Measurements from ENCODE around the gene TBX19. TPM values are rescaled to one million over a fixed set of nuclear protein-coding genes. Genes with fewer than 3 reads are reported as not detected.

TBX19 gene
- total and polyA plus RNA-seq, 8 donors: 0.61 to 2.9 (median 1.2) TPM; not detected in 2

DNA sequence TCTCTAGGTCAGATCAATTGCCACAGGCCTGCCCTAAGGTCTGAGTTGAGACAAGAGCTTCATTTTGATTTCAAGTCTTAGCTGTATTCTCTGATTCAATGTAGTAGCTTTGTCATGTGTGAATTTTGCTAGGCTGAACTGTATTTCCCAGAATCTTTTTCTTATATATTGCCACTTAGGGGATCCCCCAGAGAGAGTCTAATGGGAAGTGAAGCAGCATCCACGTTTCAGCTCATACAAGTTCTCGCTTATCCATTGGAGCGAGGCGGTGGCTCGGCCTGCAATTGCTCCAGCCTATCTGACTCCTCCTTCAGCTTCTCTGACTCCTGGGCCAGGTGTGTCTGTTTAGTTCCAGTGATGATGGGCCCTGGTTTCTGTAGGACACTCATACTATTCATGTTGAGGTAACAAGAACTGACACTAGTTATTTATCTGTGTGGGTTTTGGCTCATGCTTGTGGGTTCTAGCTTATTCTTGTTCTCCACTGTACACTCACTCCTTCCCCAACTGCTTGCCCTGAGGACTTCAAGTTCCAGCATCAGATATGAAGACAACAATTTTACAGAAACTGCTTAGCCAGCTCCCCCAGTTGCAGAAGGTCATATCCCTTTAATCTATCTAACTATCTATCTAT is 48.2 kb downstream of the TBX19 start:
- Histone ChIP-seq H3K27ac (no peak overlapping the region), H3K4me1 (no peaks in the 10 kb centered on the region), H3K4me3 (no peak overlapping the region), H3K36me3 (no peaks in the 10 kb centered on the region), H3K27me3 (no peaks in the 10 kb centered on the region), H3K9me3 (no peaks in the 10 kb centered on the region)
- no peak for TF ChIP-seq POLR2A (IDR thresholded peaks at IDR 0.05)
- no peak for TF ChIP-seq POLR2AphosphoS5 (IDR thresholded peaks at IDR 0.05)
- TF ChIP-seq, protein P1, sequence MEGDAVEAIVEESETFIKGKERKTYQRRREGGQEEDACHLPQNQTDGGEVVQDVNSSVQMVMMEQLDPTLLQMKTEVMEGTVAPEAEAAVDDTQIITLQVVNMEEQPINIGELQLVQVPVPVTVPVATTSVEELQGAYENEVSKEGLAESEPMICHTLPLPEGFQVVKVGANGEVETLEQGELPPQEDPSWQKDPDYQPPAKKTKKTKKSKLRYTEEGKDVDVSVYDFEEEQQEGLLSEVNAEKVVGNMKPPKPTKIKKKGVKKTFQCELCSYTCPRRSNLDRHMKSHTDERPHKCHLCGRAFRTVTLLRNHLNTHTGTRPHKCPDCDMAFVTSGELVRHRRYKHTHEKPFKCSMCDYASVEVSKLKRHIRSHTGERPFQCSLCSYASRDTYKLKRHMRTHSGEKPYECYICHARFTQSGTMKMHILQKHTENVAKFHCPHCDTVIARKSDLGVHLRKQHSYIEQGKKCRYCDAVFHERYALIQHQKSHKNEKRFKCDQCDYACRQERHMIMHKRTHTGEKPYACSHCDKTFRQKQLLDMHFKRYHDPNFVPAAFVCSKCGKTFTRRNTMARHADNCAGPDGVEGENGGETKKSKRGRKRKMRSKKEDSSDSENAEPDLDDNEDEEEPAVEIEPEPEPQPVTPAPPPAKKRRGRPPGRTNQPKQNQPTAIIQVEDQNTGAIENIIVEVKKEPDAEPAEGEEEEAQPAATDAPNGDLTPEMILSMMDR (IDR thresholded peaks at IDR 0.05): no peak
- no peak for TF ChIP-seq EP300 (IDR thresholded peaks at IDR 0.05)
- no peak for DNase-seq
- 93 to 100% (median 94%) methylated on average over 5 of the region's 5 CpGs for WGBS, 5 donors
- intact Hi-C loops (cut with DNase I; ENCODE audit: low total_unique reads): no loop called here

DNA sequence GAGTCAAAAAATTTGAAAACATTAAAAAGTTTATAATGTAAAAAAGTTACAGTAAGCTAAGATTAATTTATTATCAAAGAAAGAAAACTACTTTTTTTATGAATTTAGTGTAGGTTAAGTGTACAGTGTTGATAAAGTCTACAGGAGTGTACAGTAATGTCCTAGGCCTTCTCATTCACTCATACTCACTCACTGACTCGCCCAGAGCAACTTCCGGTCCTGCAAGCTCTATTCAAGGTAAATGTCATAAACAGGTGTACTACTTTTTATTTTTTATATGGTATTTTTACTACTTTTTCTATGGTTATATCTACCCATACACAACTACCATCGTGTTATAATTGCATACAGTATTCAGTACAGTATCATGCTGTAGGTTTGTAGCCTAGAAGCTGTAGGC is 49.6 kb downstream of the TBX19 start:
- Histone ChIP-seq H3K4me1 (no peaks in the 10 kb centered on the region), H3K9me3 (no peaks in the 10 kb centered on the region), H3K4me3 (no peak overlapping the region), H3K27ac (no peak overlapping the region), H3K36me3 (no peaks in the 10 kb centered on the region), H3K27me3 (no peaks in the 10 kb centered on the region)
- WGBS, 5 donors: 88 to 97% (median 95%) methylated on average over 3 of the region's 3 CpGs
- intact Hi-C loops (cut with DNase I; ENCODE audit: low total_unique reads): no loop called here
- TF ChIP-seq EP300 (IDR thresholded peaks at IDR 0.05) (no peak), POLR2AphosphoS5 (IDR thresholded peaks at IDR 0.05) (no peak), POLR2A (IDR thresholded peaks at IDR 0.05) (no peak)
- TF ChIP-seq, protein P1 (IDR thresholded peaks at IDR 0.05): no peak
- no peak for DNase-seq

DNA sequence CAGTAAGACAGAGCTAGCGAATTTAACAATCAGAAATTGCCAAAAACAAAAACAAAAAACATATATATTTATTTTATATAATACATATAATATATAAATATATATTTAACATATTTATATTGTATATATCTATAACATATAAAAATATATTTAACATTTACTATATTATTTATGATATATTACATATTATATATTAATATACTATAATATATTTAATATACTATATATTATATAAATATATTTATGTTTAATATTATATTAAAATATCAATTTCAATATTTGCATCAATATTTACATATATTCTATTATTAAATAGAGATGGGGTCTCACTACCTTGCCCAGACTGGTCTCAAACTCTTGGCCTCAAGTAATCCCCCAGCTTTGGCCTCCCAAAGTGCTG is 50.9 kb downstream of the TBX19 start:
- H3K27ac ChIP-seq: no peak overlapping the region
- H3K27me3 ChIP-seq: no peaks in the 10 kb centered on the region
- no peak for DNase-seq
- no peaks in the 10 kb centered on the region for H3K9me3 ChIP-seq
- intact Hi-C loops (cut with DNase I; ENCODE audit: low total_unique reads): no loop called here
- TF ChIP-seq POLR2AphosphoS5 (IDR thresholded peaks at IDR 0.05) (no peak), POLR2A (IDR thresholded peaks at IDR 0.05) (no peak), EP300 (IDR thresholded peaks at IDR 0.05) (no peak)
- TF ChIP-seq, protein P1 (IDR thresholded peaks at IDR 0.05): no peak
- WGBS, 5 donors: 88 to 100% (median 98%) methylated on average over 1 of the region's 1 CpG
- H3K4me3 ChIP-seq: no peak overlapping the region
- no peaks in the 10 kb centered on the region for H3K36me3 ChIP-seq
- H3K4me1 ChIP-seq: no peaks in the 10 kb centered on the region

DNA sequence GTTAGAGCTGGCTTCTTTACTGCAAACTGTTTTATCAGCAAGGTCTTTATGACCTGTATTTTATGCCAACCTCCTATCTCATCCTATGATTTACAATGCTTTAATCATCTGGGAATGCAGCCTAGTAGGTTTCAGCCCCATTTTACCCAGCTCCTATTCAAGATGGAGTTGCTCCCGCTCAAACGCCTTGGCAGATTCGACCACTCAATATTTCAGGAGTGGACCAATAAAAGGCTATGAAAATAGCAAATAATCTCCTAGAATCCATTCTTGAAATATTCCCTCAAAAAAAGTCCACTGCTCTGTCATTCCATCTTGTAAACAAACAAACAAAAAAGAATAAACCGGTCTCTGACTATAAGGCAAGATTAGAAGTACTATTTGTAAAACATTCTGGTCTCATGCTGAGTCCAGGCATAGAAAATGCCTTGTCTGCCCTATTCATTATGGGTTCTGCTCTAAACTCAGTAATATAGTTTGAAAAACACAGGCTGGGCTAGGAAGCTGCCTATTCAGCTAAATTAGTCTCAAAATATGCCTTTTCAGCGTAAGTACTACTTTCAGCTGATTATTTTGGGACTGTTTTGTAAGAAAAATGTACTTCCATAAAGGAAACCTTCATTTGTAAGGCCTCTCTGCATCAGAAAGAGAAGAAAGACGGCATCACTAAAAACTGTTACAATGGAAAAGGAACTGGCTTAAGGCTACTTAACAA is 53.0 kb downstream of the TBX19 start:
- Histone ChIP-seq H3K36me3 (no peaks in the 10 kb centered on the region), H3K27me3 (no peaks in the 10 kb centered on the region), H3K4me3 (no peak overlapping the region), H3K27ac (no peak overlapping the region), H3K4me1 (no peaks in the 10 kb centered on the region), H3K9me3 (no peaks in the 10 kb centered on the region)
- no peak for DNase-seq
- 49 to 73% (median 52%) methylated on average over 6 of the region's 6 CpGs for WGBS, 5 donors
- TF ChIP-seq EP300 (IDR thresholded peaks at IDR 0.05) (no peak), POLR2A (IDR thresholded peaks at IDR 0.05) (no peak), POLR2AphosphoS5 (IDR thresholded peaks at IDR 0.05) (no peak)
- TF ChIP-seq, protein P1 (IDR thresholded peaks at IDR 0.05): no peak
- intact Hi-C loops (cut with DNase I; ENCODE audit: low total_unique reads): no loop called here
